Activated T-helper 17 cell treated with anti-CD3 and anti-CD28 coated beads, Interleukin-2, amount 50 U/mL, for 72 hours (primary cell): ENCODE results near the gene CRNKL1. TPM values are rescaled to one million over a fixed set of nuclear protein-coding genes. Genes with fewer than 3 reads are reported as not detected.
"Not testable (repeated sequence)": the region's sequence is repeated elsewhere in the genome, so short reads cannot be mapped to it uniquely, and the experiment has no call there.

Source experiments
- ATAC-seq: fragments of 150-1000 bp; cut with Tn5 transposase; replicated peaks from 2 replicates; pipeline ENCODE4 v1.10.0; 2021; ENCODE audit warnings: mild to moderate bottlenecking, moderate library complexity
- H3K27ac Mint-ChIP-seq: one replicate; pipeline ENCODE4 v1.8.0; 2022; ENCODE audit warnings: mixed read lengths
- H3K27me3 Mint-ChIP-seq: one replicate; pipeline ENCODE4 v1.8.0; 2022; ENCODE audit warnings: mixed read lengths
- H3K36me3 Mint-ChIP-seq: one replicate; pipeline ENCODE4 v1.8.0; 2022; ENCODE audit warnings: low read depth, mild to moderate bottlenecking, mixed read lengths
- H3K4me1 Mint-ChIP-seq: one replicate; pipeline ENCODE4 v1.8.0; 2022; ENCODE audit warnings: mixed read lengths
- H3K4me3 Mint-ChIP-seq: one replicate; pipeline ENCODE4 v1.8.0; 2022; ENCODE audit warnings: mild to moderate bottlenecking, mixed read lengths
- H3K9me3 Mint-ChIP-seq: one replicate; pipeline ENCODE4 v1.8.0; 2022; ENCODE audit warnings: mixed read lengths
- total RNA-seq, 2 donors: library from RNA; stranded (reverse); gene quantifications; one replicate each; pipeline ENCODE4 v1.2.3, GENCODE V29; 2022

Gene CRNKL1
- total RNA-seq, 2 donors from 2014 or later, result 16.2 to 18.4 TPM

DNA sequence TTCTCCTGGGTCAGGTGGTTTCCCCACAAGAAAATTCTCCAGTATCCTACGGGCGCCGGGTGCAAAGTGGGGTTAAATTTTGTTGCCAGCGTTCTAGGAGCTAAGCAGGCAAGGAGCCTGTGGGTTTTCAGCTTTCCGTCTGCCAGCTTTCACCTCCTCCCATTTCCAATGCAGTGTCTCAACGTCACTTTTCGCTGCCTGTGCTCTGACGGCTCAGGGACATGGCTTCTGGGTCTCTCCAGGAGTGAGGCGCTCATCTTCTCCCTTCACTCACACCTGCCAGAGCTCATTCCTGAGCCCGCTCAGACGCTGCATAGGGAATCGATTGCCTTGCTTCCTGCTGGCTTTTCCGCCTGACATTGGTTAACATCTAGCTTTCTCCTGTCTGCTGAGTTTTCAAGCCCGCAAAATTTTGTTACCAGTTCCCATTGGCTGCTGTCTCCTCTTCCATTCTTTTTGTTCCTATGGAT is 42.4 kb downstream of the CRNKL1 start:
- Mint-ChIP-seq H3K9me3 (no peaks in the 10 kb centered on the region), H3K36me3 (no peaks in the 10 kb centered on the region), H3K4me1 (no peaks in the 10 kb centered on the region), H3K27me3 (peaks cover 19% of the 10 kb centered on the region), H3K27ac (no peak overlapping the region), H3K4me3 (no peak overlapping the region)
- no peak for ATAC-seq

DNA sequence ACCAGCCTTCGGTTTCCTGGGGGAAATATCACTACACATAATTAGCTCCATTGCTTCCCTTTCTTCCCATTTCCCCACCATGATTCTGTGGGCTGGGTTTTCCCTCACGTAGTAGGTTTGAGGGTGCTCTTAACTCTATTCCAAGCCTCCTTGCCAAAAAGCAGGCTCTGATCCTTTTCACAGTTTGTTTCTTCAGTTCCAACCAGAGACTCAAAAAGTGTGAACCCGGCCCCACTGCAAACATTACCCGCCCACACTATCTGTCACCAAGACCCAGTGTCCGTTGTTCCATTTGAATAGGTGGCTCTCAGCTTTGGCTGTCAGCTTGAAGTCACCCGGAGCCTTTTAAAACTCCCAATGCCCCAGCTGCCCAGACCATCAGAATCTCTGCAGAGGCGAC is 46.9 kb downstream of the CRNKL1 start:
- Mint-ChIP-seq H3K4me1 (peaks cover 13% of the 10 kb centered on the region), H3K36me3 (no peaks in the 10 kb centered on the region), H3K27ac (no peak overlapping the region), H3K27me3 (peaks cover 51% of the 10 kb centered on the region), H3K9me3 (no peaks in the 10 kb centered on the region), H3K4me3 (no peak overlapping the region)
- no peak for ATAC-seq

DNA sequence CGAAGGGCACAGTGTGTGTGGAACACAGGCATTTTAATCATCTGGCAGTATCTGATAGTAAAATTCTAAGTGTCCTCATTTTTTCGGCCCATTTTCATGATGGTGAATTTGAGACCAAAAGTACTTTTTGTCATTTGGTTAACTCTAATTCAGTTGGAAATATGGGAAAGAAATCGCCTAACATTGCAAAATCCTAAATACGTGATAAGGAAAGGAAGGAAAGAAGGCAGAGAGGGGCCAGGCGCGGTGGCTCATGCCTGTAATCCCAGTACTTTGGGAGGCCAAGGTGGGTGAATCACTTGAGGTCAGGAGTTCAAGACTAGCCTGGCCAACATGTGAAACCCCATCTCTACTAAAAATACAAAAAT is 48.3 kb downstream of the CRNKL1 start:
- Mint-ChIP-seq H3K27me3 (peaks cover 51% of the 10 kb centered on the region), H3K4me1 (peaks cover 13% of the 10 kb centered on the region), H3K4me3 (peak overlapping the region; percentile 76)
- not testable (repeated sequence) for ATAC-seq, H3K27ac Mint-ChIP-seq, H3K36me3 Mint-ChIP-seq, H3K9me3 Mint-ChIP-seq

DNA sequence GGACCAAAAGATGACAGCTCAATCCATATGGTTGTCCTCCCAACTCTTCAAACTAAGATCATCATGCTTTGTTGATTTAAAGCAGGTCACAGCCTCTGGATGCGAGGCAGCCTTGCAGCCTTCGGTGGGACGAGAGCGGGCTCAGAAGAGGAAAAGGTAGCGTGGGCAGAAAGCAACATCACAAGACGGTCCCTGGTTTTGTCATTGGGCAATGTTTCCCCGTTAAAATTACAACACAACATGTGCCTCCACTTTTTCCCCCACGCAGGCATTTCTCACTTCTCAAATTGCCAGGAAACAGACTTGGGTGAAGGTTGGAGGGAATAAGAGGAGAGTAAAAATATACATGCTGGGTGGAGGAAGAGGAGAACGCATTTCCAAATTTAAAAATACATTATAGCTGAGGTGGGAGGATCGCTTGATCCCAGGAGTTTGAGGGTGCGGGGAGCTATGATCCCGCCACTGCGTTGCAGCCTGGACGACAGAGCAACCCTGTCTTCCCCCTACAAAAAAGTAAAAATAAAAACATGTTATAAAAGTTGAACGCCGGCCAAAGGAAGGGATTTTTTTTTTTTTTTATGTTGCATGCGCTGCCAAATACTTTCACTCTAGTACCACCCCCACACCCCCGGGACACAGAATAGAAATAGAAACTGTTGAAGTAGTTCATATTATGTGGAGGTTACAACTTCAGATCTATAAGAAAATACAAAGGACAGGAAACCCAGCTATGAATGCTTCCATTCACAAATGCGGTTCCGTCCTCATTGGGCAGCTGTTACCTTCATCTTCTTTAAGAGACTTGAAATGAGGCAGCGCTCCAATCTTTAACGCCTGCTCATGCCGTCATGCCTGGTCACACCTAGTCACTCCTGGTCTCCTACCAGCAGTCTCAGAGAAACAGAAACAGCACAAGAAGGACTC is 49.0 kb downstream of the CRNKL1 start:
- H3K9me3 Mint-ChIP-seq, result no peaks in the 10 kb centered on the region
- H3K27ac Mint-ChIP-seq, result no peak overlapping the region
- no peaks in the 10 kb centered on the region for H3K36me3 Mint-ChIP-seq
- H3K4me3 Mint-ChIP-seq, result peak overlapping the region; percentile 76
- peaks cover 52% of the 10 kb centered on the region for H3K27me3 Mint-ChIP-seq
- ATAC-seq, result peak; percentile 83
- H3K4me1 Mint-ChIP-seq, result peaks cover 13% of the 10 kb centered on the region

DNA sequence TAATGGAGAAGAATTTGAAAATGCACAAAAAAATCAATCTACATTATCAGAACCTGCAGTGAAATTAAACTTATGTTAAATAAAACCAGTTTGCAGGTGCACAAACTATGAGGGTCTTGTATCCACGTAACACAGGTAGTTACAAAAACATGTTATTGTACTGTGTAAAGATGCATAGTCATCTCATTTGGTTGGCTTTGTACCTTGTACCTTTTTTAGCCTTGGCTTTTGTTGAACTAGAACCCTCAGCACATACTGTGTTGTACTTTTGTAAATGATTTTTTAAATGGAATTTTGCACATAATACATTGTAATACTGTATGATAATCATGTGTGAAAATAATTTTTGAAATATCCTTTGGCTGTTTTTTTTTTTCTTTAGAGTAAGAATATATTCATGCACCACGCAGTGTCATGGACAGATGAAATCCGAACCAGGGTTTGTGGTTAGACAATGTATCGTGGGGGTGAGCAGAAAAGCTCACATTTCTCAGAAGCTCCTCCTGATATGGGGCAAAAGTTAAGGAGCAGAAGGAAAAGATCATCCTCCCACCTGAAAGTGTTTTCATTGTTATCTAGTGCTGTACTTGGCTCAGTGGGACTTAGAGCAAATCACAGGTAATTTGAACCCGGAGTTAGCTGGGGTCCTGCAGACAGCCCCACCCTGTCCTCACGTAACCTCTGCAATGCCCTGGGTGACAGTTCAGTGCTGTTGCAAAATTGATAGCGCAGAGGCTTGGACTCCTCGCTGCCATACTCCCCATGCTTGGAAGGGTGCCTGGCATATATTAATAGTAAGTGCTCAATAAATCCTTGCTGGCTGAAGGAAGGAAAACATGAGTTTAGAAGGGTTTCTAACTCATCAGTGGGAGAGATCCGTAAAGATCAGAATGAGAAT is 49.9 kb downstream of the CRNKL1 start:
- no peak for ATAC-seq
- no peaks in the 10 kb centered on the region for H3K9me3 Mint-ChIP-seq
- no peak overlapping the region for H3K27ac Mint-ChIP-seq
- H3K4me1 Mint-ChIP-seq, result peaks cover 13% of the 10 kb centered on the region
- H3K36me3 Mint-ChIP-seq, result no peaks in the 10 kb centered on the region
- peak overlapping the region; percentile 76 for H3K4me3 Mint-ChIP-seq
- peaks cover 47% of the 10 kb centered on the region for H3K27me3 Mint-ChIP-seq

DNA sequence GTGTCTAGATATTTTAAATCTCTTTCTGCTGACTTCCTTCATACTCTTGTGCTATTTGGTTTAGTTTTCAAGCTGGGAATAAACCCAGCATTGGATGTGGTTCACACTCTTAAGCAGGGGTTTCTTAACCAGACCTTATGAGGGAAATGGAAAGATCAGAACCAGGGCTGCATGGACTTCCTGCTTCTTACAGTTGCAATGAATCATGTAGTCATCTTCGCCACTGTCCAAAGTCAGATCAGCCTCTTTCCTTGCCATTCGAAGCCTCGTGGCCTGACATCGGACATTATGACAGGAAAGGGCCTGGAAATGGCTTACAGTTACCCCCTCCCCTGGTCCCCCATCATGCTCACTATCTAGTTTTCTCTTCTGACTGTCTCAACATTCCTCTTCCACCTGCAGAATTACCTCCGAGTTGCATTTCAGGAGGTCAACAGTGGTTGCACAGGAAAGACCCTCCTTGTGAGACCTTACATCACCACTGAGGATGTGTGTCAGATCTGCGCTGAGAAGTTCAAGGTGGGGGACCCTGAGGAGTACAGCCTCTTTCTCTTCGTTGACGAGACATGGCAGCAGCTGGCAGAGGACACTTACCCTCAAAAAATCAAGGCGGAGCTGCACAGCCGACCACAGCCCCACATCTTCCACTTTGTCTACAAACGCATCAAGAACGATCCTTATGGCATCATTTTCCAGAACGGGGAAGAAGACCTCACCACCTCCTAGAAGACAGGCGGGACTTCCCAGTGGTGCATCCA is 51.9 kb downstream of the CRNKL1 start:
- Mint-ChIP-seq H3K27ac (no peak overlapping the region), H3K27me3 (peaks cover 41% of the 10 kb centered on the region), H3K9me3 (no peaks in the 10 kb centered on the region), H3K4me1 (peaks cover 13% of the 10 kb centered on the region), H3K4me3 (no peak overlapping the region), H3K36me3 (no peaks in the 10 kb centered on the region)
- no peak for ATAC-seq

DNA sequence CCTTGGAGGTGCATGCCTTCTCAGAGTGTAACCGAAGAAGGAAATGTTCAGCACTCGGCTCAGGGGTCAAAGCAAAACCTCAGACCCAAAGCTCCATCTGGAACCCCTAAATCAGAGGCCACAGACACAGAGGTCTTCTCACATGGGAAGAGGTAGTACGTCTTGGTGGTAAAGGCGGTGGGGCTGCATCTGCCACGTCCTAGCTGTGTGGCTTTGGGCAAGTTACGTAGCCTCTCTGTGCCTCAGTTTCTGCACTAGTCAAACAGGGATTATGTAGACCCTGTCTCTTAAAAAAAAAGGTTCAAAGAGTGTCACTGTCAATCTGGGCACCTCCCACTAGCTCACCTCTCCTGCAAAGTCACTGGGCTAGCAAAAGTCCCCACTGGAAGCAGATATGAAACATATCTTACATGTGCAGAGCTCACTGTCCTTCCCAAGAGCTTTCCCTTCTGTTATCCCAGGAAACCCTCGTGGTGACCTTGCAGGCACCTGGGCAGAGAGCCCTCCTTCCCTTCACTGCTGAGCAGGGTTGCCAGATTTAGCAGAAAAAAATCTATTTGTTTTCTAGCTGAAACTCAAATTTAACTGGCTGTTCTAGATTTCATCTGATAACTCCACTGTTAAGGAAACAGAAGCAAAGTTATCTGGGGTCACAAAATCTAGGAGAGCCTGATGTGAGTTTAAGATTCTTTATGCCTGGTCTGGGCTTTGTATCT is 53.1 kb downstream of the CRNKL1 start:
- ATAC-seq, result no peak
- Mint-ChIP-seq H3K4me3 (no peak overlapping the region), H3K4me1 (peaks cover 13% of the 10 kb centered on the region)

DNA sequence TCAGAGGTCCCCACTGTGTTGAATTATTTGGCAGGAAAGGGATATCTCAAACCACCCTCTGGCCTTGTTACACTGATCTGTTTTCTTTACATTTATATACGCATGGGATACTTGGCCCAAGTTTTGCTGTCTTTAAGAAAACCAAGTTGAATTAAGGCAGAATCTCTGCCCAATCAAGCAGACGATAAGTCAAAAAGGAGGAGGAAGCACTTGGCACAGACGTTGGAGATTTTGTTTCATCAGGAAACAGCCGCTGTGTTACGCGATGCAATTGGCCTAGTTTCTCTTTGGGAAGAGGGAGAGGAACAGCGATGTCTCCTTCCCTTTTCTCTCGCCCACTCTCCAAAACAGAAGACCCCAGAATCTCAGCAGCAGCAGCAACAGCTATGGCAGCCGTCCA is 55.3 kb downstream of the CRNKL1 start:
- Mint-ChIP-seq H3K27me3 (peaks cover 18% of the 10 kb centered on the region), H3K4me3 (no peak overlapping the region), H3K27ac (no peak overlapping the region), H3K4me1 (no peaks in the 10 kb centered on the region), H3K36me3 (no peaks in the 10 kb centered on the region), H3K9me3 (no peaks in the 10 kb centered on the region)
- no peak for ATAC-seq

More for the DNA sequence above, 53.1 kb downstream of the CRNKL1 start:
- no peaks in the 10 kb centered on the region for H3K9me3 Mint-ChIP-seq
- H3K27me3 Mint-ChIP-seq, result peaks cover 38% of the 10 kb centered on the region
- H3K36me3 Mint-ChIP-seq, result no peaks in the 10 kb centered on the region
- no peak overlapping the region for H3K27ac Mint-ChIP-seq

DNA sequence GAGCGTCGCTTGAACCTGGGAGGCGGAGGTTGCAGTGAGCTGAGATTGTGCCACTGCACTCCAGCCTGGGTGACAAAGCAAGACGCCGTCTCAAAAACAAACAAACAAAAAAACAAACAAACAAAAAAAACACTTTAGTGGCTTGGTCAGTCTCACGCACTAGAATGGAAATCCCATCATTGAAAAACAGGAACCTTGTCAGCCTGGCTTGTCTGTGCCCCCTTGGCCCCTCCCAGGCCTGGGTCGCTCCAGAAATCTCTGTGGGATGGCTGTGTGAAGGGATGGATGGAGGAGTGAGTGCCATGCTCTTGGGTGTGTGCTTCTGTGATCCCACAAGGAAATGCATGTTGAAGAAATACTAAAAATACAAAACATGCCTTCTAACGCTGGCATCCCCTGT is 56.0 kb downstream of the CRNKL1 start:
- no peaks in the 10 kb centered on the region for H3K9me3 Mint-ChIP-seq
- no peak for ATAC-seq
- H3K27me3 Mint-ChIP-seq, result peaks cover 14% of the 10 kb centered on the region
- H3K36me3 Mint-ChIP-seq, result no peaks in the 10 kb centered on the region
- H3K4me3 Mint-ChIP-seq, result no peak overlapping the region
- no peaks in the 10 kb centered on the region for H3K4me1 Mint-ChIP-seq
- no peak overlapping the region for H3K27ac Mint-ChIP-seq

DNA sequence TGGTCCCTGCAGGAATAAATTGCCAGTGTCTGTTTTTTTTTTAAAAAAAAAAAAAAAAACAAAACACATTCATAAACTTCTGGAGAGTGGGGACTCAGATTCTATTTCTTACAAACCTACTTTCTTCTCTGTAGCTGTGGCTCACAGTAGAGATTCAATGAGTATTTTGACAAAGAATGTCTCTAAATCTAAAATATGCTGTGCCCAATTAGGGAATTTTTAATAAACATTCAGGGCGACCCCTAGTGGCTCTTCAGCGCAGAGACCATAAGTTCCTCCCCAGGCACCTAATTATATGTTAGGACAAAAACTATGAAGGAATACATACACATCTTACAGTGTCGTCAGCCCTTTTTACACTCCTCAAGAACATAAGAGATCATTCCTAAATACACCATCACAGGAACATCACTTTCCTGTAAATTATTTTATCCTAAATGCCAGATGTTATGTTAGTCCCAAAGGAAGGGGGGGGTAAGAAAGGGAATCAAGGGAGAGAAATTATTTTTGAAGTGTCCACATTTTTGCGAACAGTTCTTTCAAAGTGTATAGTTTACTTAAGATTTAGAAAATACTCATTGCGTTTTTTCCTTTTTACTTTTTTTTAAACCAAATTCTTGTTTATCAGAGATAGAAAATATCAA is 56.9 kb downstream of the CRNKL1 start:
- H3K9me3 Mint-ChIP-seq, result no peaks in the 10 kb centered on the region
- peaks cover 9% of the 10 kb centered on the region for H3K27me3 Mint-ChIP-seq
- no peak overlapping the region for H3K4me3 Mint-ChIP-seq
- H3K4me1 Mint-ChIP-seq, result no peaks in the 10 kb centered on the region
- no peaks in the 10 kb centered on the region for H3K36me3 Mint-ChIP-seq
- H3K27ac Mint-ChIP-seq, result no peak overlapping the region
- ATAC-seq, result peak; percentile 29

DNA sequence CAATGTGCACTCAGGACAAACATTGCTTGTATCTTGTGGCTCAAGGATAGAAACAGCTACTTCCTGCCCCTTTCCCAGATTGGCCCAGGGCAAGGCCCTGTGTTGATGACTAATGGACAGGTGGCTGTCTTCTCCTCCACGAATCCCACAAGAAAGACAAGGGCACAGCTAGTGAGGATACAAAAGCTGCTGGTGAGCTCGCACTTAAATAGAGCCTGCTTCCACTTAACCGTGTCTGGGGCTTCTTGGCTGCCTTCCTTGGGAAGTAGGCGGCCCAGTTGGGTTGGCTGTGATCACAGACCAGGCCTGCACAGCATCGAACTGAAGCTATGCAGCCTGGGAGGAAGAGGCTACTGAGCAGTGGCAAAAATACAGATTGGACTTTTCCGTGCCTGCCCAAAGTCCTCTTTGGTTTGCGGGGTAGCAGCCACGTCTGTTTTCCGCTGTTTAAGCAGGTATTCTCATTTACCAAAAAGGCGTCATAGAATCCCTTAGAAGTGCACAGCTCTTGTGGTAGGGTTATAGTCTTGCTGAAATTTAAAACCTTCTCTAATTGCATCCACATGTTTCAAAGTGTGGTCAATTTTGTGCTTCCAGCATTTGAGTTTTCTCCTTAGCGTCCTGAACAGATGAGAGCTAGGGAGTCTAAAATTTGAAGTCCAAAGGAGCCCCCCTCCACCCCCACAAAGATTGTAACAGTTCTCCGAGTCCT is 58.2 kb downstream of the CRNKL1 start:
- no peak for ATAC-seq

DNA sequence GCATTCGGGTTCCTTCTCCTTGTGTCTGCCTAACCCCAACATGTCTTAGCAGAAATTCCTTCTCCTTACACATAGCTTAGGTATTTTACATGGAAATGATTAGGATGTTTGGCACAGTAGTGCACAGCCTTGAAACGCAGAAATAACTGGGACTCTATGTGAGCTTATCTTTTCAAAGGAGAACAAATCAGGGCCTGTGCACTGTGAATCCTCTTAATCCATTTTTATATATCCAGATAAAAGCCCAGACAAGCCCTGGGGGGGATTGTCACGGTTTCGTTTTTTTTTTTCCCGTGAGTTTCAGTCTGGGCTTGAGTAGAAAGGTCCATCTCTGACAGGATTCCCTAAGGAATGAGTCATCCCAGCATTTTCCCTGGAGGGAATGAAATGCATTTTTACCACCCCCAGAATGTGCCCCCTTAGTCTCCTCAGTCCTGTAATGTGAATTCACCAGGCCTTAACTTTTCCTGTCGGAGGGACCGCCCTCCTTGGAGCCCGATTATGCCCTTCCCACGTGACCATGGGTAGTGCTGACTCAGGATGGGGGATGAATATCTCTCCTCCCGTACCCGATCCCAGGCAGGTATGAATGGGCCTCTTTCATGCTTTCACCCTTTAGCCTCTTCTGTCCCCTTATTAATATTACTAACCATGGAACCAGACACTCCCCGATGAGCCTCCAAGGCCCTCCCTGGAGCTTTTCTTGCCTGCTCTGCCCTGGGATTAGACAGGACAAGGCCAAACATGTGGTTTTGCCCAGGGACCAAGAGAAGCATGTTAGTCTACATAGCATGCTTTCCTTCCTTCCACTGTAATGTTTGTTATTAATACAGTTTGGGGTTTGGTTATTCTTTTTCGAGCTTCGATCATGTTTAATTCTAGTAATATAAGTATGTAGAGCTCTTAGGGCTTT is 59.0 kb downstream of the CRNKL1 start:
- no peak for ATAC-seq
- Mint-ChIP-seq H3K27me3 (peaks cover 7% of the 10 kb centered on the region), H3K9me3 (no peaks in the 10 kb centered on the region), H3K4me1 (no peaks in the 10 kb centered on the region), H3K4me3 (no peak overlapping the region), H3K36me3 (no peaks in the 10 kb centered on the region), H3K27ac (no peak overlapping the region)

More for the DNA sequence above, 58.2 kb downstream of the CRNKL1 start:
- H3K9me3 Mint-ChIP-seq, result no peaks in the 10 kb centered on the region
- no peaks in the 10 kb centered on the region for H3K36me3 Mint-ChIP-seq
- H3K27me3 Mint-ChIP-seq, result peaks cover 6% of the 10 kb centered on the region
- H3K27ac Mint-ChIP-seq, result no peak overlapping the region
- H3K4me3 Mint-ChIP-seq, result no peak overlapping the region
- H3K4me1 Mint-ChIP-seq, result no peaks in the 10 kb centered on the region
